Gastrocnemius medialis (tissue), 4 donors: ENCODE data around the gene SEMA6B. TPM values are rescaled to one million over a fixed set of nuclear protein-coding genes. Genes with fewer than 3 reads are reported as not detected.

Experiments
- ATAC-seq, 2 donors: fragments of 150-250 bp; one replicate each; pipeline ENCODE4 v1.9.1; 2016
- DNase-seq, 2 donors: peaks; one replicate each; pipeline ENCODE4 v3.0.0-alpha.2; 2019
- H3K27ac ChIP-seq, 4 donors: fragments of 200-600 bp; sonication (generic); 1 replicate in 1 of 4; 2 replicates in 3 of 4; pipeline ENCODE4 v1.5.1; 2016 to 2018; ENCODE audit warnings: mild to moderate bottlenecking in 2 of 4, moderate library complexity in 1 of 4
- H3K27me3 ChIP-seq, 3 donors: fragments of 200-600 bp; sonication (generic) in 2 of 3; 1 replicate in 1 of 3; 2 replicates in 2 of 3; pipeline versions ENCODE4 v1.5.1 to v1.6.0; 2016 to 2019; ENCODE audit warnings: mild to moderate bottlenecking in 1 of 3, moderate library complexity in 1 of 3
- H3K36me3 ChIP-seq, 2 donors: fragments of 200-600 bp; sonication (generic) in 1 of 2; one replicate each; pipeline ENCODE4 v1.5.1; 2017 to 2018
- H3K4me1 ChIP-seq, 2 donors: fragments of 200-600 bp; sonication (generic) in 1 of 2; one replicate each; pipeline ENCODE4 v1.5.1; 2016 to 2017; ENCODE audit warnings: mild to moderate bottlenecking in 2 of 2
- H3K4me3 ChIP-seq, 4 donors: fragments of 200-600 bp; sonication (generic) in 3 of 4; 1 replicate in 1 of 4; 2 replicates in 3 of 4; pipeline ENCODE4 v1.5.1; 2016 to 2019; ENCODE audit warnings: mild to moderate bottlenecking in 2 of 4
- H3K9me3 ChIP-seq, 3 donors: fragments of 200-600 bp; sonication (generic) in 2 of 3; 1 replicate in 1 of 3; 2 replicates in 2 of 3; pipeline ENCODE4 v1.5.1; 2016 to 2019
- CTCF ChIP-seq, 5 experiments: fragments of 450-650 bp in 3 of 5; fragments of 200-600 bp in 2 of 5; sonication (generic) in 2 of 5; IDR thresholded peaks in 4 of 5; conservative IDR thresholded peaks in 1 of 5; 1 replicate in 4 of 5; 2 replicates in 1 of 5; pipeline ENCODE4 v1.5.1; 2016 to 2019; ENCODE audit warnings: antibody characterized with exemption in 5 of 5, mild to moderate bottlenecking in 3 of 5, moderate library complexity in 3 of 5
- POLR2A ChIP-seq, 2 donors: fragments of 450-650 bp; IDR thresholded peaks; one replicate each; pipeline ENCODE4 v1.6.1; 2017; ENCODE audit warnings: antibody characterized with exemption in 2 of 2, mild to moderate bottlenecking in 2 of 2, moderate library complexity in 2 of 2
- in situ Hi-C, 4 donors: fragments of 200-750 bp; cut with MboI; loops; one replicate each; pipeline versions ENCODE4 v1.15.0 to v1.8.0; 2017; ENCODE audit warnings: low sequenced_read_pairs in 4 of 4
- intact Hi-C: fragments of 100-400 bp; cut with DNase I; formaldehyde crosslinking; loops from one replicate; pipeline ENCODE4 v1.15.1; 2023; ENCODE audit warnings: low total_unique reads
- total RNA-seq, 4 donors: library from RNA; depleted of rRNA; stranded (reverse); fragments of >200 nt; gene quantifications; one replicate each; pipeline versions ENCODE4 v1.1.0 to v1.2.3, GENCODE V29; 2016

SEMA6B gene
- total RNA-seq, 4 donors from 2014 or later = 1.4 to 3.3 (median 2.6) TPM

DNA sequence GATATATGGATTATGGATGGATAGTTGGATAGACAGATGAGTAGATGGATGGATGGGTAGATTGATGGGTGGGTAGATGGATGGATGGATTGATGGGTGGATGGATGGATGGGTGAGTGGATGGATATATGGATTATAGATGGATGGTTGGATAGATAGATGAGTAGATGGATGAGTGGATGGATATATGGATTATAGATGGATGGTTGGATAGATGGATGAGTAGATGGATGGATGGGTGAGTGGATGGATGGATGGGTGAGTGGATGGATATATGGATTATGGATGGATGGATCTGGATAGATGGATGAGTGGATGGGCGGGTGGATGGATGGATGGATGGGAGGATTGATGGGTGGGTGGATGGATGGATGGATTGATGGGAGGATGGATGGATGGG is 43.4 kb upstream of the SEMA6B start:
- Histone ChIP-seq H3K9me3 (no peaks in the 10 kb centered on the region), H3K4me1 (peaks cover 3 to 5% of the 10 kb centered on the region in 2 donors), H3K27me3 (peaks cover 13 to 22% (median 19%) of the 10 kb centered on the region in 3 donors), H3K27ac (no peak overlapping the region), H3K4me3 (no peak overlapping the region), H3K36me3 (no peaks in the 10 kb centered on the region)
- DNase-seq (no peak), ATAC-seq (no peak)
- no peak for TF ChIP-seq POLR2A (IDR thresholded peaks at IDR 0.05)
- no peak for TF ChIP-seq CTCF (IDR thresholded peaks at IDR 0.05 in 4 of 5, conservative IDR thresholded peaks at IDR 0.05 in 1 of 5)
- intact Hi-C loops = no loop called here
- in situ Hi-C loops = loop anchor here in 1 of 4 donors (25.0 kb wide), 1 partner anchor 341 kb away; no protein-coding TSS in a partner anchor

GRCh38 chr19:4602173-4602788 is 42.8 kb upstream of the SEMA6B start:
- intact Hi-C loops = no loop called here
- no peaks in the 10 kb centered on the region for H3K36me3 ChIP-seq
- ATAC-seq (no peak), DNase-seq (no peak)
- H3K4me3 ChIP-seq = no peak overlapping the region
- TF ChIP-seq CTCF (IDR thresholded peaks at IDR 0.05 in 4 of 5, conservative IDR thresholded peaks at IDR 0.05 in 1 of 5) (no peak), POLR2A (IDR thresholded peaks at IDR 0.05) (no peak)
- in situ Hi-C loops = loop anchor here in 1 of 4 donors (25.0 kb wide), 1 partner anchor 340 kb away; no protein-coding TSS in a partner anchor
- H3K9me3 ChIP-seq = no peaks in the 10 kb centered on the region
- H3K4me1 ChIP-seq = peaks cover 3 to 5% of the 10 kb centered on the region in 2 donors
- peaks cover 17 to 27% (median 23%) of the 10 kb centered on the region in 3 donors for H3K27me3 ChIP-seq
- no peak overlapping the region for H3K27ac ChIP-seq

DNA sequence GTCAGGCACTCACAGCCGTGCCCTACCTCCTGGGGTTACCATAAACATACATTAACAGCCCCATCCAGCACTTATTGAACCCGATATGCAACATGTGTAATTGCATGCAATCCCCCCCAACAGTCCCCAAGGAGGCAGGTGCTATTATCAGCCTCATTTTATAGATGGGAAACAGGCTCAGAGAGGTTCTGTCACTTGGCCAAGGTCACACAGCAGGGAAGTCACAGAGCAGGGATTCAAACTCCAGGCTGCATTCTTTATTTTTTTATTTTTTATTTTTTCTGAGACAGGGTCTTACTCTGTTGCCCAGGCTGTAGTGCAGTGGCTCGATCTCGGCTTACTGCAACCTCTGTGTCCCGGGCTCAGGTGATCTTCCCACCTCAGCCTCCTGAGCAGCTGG is 41.4 kb upstream of the SEMA6B start:
- Histone ChIP-seq H3K4me1 (no peaks in the 10 kb centered on the region), H3K27ac (no peak overlapping the region), H3K9me3 (no peaks in the 10 kb centered on the region), H3K36me3 (no peaks in the 10 kb centered on the region), H3K4me3 (no peak overlapping the region), H3K27me3 (peaks cover 28 to 36% (median 34%) of the 10 kb centered on the region in 3 donors)
- TF ChIP-seq POLR2A (IDR thresholded peaks at IDR 0.05) (no peak), CTCF (IDR thresholded peaks at IDR 0.05 in 4 of 5, conservative IDR thresholded peaks at IDR 0.05 in 1 of 5) (no peak)
- ATAC-seq (no peak), DNase-seq (no peak)
- intact Hi-C loops = no loop called here
- in situ Hi-C loops = loop anchor here in 1 of 4 donors (25.0 kb wide), 1 partner anchor 339 kb away; no protein-coding TSS in a partner anchor

- H3K9me3 ChIP-seq = no peaks in the 10 kb centered on the region
- in situ Hi-C loops = loop anchor here in 1 of 4 donors (25.0 kb wide), 1 partner anchor 338 kb away; no protein-coding TSS in a partner anchor
Observed at GRCh38 chr19:4600082-4600481, 40.6 kb upstream of the SEMA6B start.

More at GRCh38 chr19:4600082-4600481, 40.6 kb upstream of the SEMA6B start:
- H3K4me3 ChIP-seq = no peak overlapping the region
- H3K27me3 ChIP-seq = peaks cover 36 to 44% (median 38%) of the 10 kb centered on the region in 3 donors
- TF ChIP-seq POLR2A (IDR thresholded peaks at IDR 0.05) (no peak), CTCF (IDR thresholded peaks at IDR 0.05 in 4 of 5, conservative IDR thresholded peaks at IDR 0.05 in 1 of 5) (no peak)
- H3K4me1 ChIP-seq = no peaks in the 10 kb centered on the region
- no peaks in the 10 kb centered on the region for H3K36me3 ChIP-seq
- DNase-seq = no peak
- no peak for ATAC-seq
- intact Hi-C loops = no loop called here
- H3K27ac ChIP-seq = no peak overlapping the region
